ENCODE data around the gene MSANTD2. TPM values are rescaled to one million over a fixed set of nuclear protein-coding genes. Genes with fewer than 3 reads are reported as not detected.

Gene MSANTD2
- total and polyA plus RNA-seq, 2 experiments from 2014 or later: 18.7 to 34.4 TPM

GRCh38 chr11:124831897-124832296, 31.7 kb upstream of the MSANTD2 start (continued):
- no peak for TF ChIP-seq ZNF462 (CRISPR knock-in tag; IDR thresholded peaks at IDR 0.05)
- TF ChIP-seq CREB1 (CRISPR knock-in tag; IDR thresholded peaks at IDR 0.05; ENCODE audit: low read depth): no peak
- no peak for TF ChIP-seq ZNF331 (CRISPR knock-in tag; IDR thresholded peaks at IDR 0.05; ENCODE audit: low read depth)

GRCh38 chr11:124830749-124831148, 30.5 kb upstream of the MSANTD2 start:
- Histone ChIP-seq H4K20me1 (replicated peaks; ENCODE audit: insufficient read depth) (no peaks in the 10 kb centered on the region; the same call in 1 of the 2 replicates), H3K9me2 (ENCODE audit: insufficient read depth) (no peaks in the 10 kb centered on the region), H3K27ac (ENCODE audit: low read depth) (no peak overlapping the region), H3F3A (replicated peaks; ENCODE audit: low read depth) (no peaks in the 10 kb centered on the region), H3K27me3 (ENCODE audit: insufficient read depth) (peaks cover 10% of the 10 kb centered on the region; the same call in 1 of the 2 replicates), H2AFZ (no peak overlapping the region), H3K36me3 (ENCODE audit: insufficient read depth) (no peaks in the 10 kb centered on the region), H3K4me1 (ENCODE audit: insufficient read depth) (no peaks in the 10 kb centered on the region; the same call in 1 of the 2 replicates), H3K79me2 (replicated peaks; ENCODE audit: insufficient read depth) (no peaks in the 10 kb centered on the region), H3K4me2 (no peak overlapping the region), H3K4me3 (no peak overlapping the region)
- TF ChIP-seq JUNB (IDR thresholded peaks at IDR 0.05; ENCODE audit: unreplicated experiment): no peak
- no peak for TF ChIP-seq REST (IDR thresholded peaks at IDR 0.05; ENCODE audit: unreplicated experiment)
- no peak for TF ChIP-seq EZH2 (IDR thresholded peaks at IDR 0.05; ENCODE audit: low read depth, unreplicated experiment)
- H3K27ac Mint-ChIP-seq: no peak overlapping the region
- no peaks in the 10 kb centered on the region for H3K9me3 Mint-ChIP-seq
- H3K27me3 Mint-ChIP-seq (ENCODE audit: insufficient read depth, low read depth, poor library complexity): no peaks in the 10 kb centered on the region
- ATAC-seq: no peak
- H3K4me1 Mint-ChIP-seq: peaks cover 9% of the 10 kb centered on the region
- no peak overlapping the region for H3K4me3 Mint-ChIP-seq
- H3K36me3 Mint-ChIP-seq (ENCODE audit: low read depth): no peaks in the 10 kb centered on the region
- DNase-seq (ENCODE audit: low spot score): no peak
